Measurements from ENCODE around the gene LGSN. TPM values are rescaled to one million over a fixed set of nuclear protein-coding genes. Genes with fewer than 3 reads are reported as not detected.

The LGSN gene
- total and polyA plus RNA-seq, 10 of the 15 experiments (the other 5 are each of a cell fraction or from before 2014, with no cell fraction given): not detected

GRCh38 chr6:63352544-63353285 lies 32.9 kb upstream of the LGSN start (continued):
- TF ChIP-seq ZNF592 (IDR thresholded peaks at IDR 0.05) (peak; percentile 64; the same call in 1 of the 2 replicates), ATF7 (IDR thresholded peaks at IDR 0.05; ENCODE audit: low read depth) (peak; percentile 93), ZNF622 (IDR thresholded peaks at IDR 0.05) (no peak), EED (IDR thresholded peaks at IDR 0.05; ENCODE audit: low read depth) (peak; percentile 88), SMAD1 (IDR thresholded peaks at IDR 0.05; ENCODE audit: low read depth, partially characterized antibody) (peak; percentile 70), NR2C1 (IDR thresholded peaks at IDR 0.05) (peak; percentile 70), GABPA (IDR thresholded peaks at IDR 0.05; ENCODE audit: low read depth) (no peak), CHD1 (IDR thresholded peaks at IDR 0.05; ENCODE audit: low read depth, low read length) (no peak), SIN3A (IDR thresholded peaks at IDR 0.05; ENCODE audit: low read depth, low read length) (no peak; the same call in 1 of the 2 replicates), ASH2L (IDR thresholded peaks at IDR 0.05; ENCODE audit: borderline replicate concordance, low read depth) (peak; percentile 79; the same call in 1 of the 2 replicates), SREBF2 (IDR thresholded peaks at IDR 0.05; ENCODE audit: low read length) (no peak), BHLHE40 (IDR thresholded peaks at IDR 0.05; ENCODE audit: borderline replicate concordance in 1 of 2, low read depth in 2 of 2, low read length in 1 of 2) (peak; percentile 84 to 92), HCFC1 (IDR thresholded peaks at IDR 0.05; ENCODE audit: low read length) (no peak), NFXL1 (IDR thresholded peaks at IDR 0.05; ENCODE audit: borderline replicate concordance) (no peak), MXI1 (IDR thresholded peaks at IDR 0.05; ENCODE audit: low read depth, low read length) (peak; percentile 63), STAT1 (conservative IDR thresholded peaks at IDR 0.05) (0 out of 2 replicates have a peak, but pooled peaks have one; percentile 74), RAD21 (IDR thresholded peaks at IDR 0.05; ENCODE audit: insufficient read depth, low read depth, low read length) (peak; percentile 98), IRF5 (IDR thresholded peaks at IDR 0.05; ENCODE audit: borderline replicate concordance) (no peak), SMAD5 (IDR thresholded peaks at IDR 0.05; ENCODE audit: low read depth) (no peak), ZNF687 (IDR thresholded peaks at IDR 0.05) (0 out of 2 replicates have a peak, but pooled peaks have one; percentile 21), SRF (IDR thresholded peaks at IDR 0.05; ENCODE audit: low read depth in 2 of 2, low read length in 2 of 2) (no peak), TCF7 (IDR thresholded peaks at IDR 0.05; ENCODE audit: borderline replicate concordance) (no peak; the same call in none of the 2 replicates)
